ENCODE data around the gene PTPN1. TPM values are rescaled to one million over a fixed set of nuclear protein-coding genes. Genes with fewer than 3 reads are reported as not detected.

Gene PTPN1
- total RNA-seq, 1 donor, result 28.6 TPM

GRCh38 chr20:50467718-50468356, 42.3 kb upstream of the PTPN1 start:
- H2AFZ ChIP-seq (ENCODE audit: low read length), result no peak overlapping the region
- TF ChIP-seq CTCF (IDR thresholded peaks at IDR 0.05; ENCODE audit: extremely low read depth, low read depth, low read length), result no peak
- DNase-seq (ENCODE audit: insufficient read length, low spot score, missing footprints), result no peak

GRCh38 chr20:50468378-50468798, 41.8 kb upstream of the PTPN1 start:
- Histone ChIP-seq H3K9me3 (ENCODE audit: low read depth, low read length) (no peaks in the 10 kb centered on the region), H3K79me2 (ENCODE audit: insufficient read depth, low read length) (no peaks in the 10 kb centered on the region), H4K20me1 (ENCODE audit: insufficient read depth, low read length) (no peaks in the 10 kb centered on the region), H3K4me1 (ENCODE audit: insufficient read depth, low read length) (peaks cover 4% of the 10 kb centered on the region), H2AFZ (ENCODE audit: low read length) (peak overlapping the region; percentile 42), H3K27ac (ENCODE audit: low read depth, low read length) (no peak overlapping the region), H3K27me3 (ENCODE audit: insufficient read depth, low read length) (no peaks in the 10 kb centered on the region), H3K4me3 (ENCODE audit: insufficient read depth, low read length) (no peak overlapping the region), H3K4me2 (ENCODE audit: insufficient read depth, low read length) (no peak overlapping the region), H3K36me3 (ENCODE audit: insufficient read depth, low read length) (no peaks in the 10 kb centered on the region)
- no peak for DNase-seq (ENCODE audit: insufficient read length, low spot score, missing footprints)
- TF ChIP-seq CTCF (IDR thresholded peaks at IDR 0.05; ENCODE audit: extremely low read depth, low read depth, low read length), result no peak

More at GRCh38 chr20:50467718-50468356, 42.3 kb upstream of the PTPN1 start:
- Histone ChIP-seq H3K27me3 (ENCODE audit: insufficient read depth, low read length) (no peaks in the 10 kb centered on the region), H3K4me3 (ENCODE audit: insufficient read depth, low read length) (no peak overlapping the region), H3K27ac (ENCODE audit: low read depth, low read length) (no peak overlapping the region), H3K36me3 (ENCODE audit: insufficient read depth, low read length) (no peaks in the 10 kb centered on the region), H3K4me1 (ENCODE audit: insufficient read depth, low read length) (peaks cover 4% of the 10 kb centered on the region), H4K20me1 (ENCODE audit: insufficient read depth, low read length) (no peaks in the 10 kb centered on the region), H3K4me2 (ENCODE audit: insufficient read depth, low read length) (no peak overlapping the region), H3K9me3 (ENCODE audit: low read depth, low read length) (no peaks in the 10 kb centered on the region), H3K79me2 (ENCODE audit: insufficient read depth, low read length) (no peaks in the 10 kb centered on the region)

- H3K27ac ChIP-seq (ENCODE audit: low read depth, low read length), result no peak overlapping the region
- H3K36me3 ChIP-seq (ENCODE audit: insufficient read depth, low read length), result no peaks in the 10 kb centered on the region
- no peaks in the 10 kb centered on the region for H4K20me1 ChIP-seq (ENCODE audit: insufficient read depth, low read length)
- TF ChIP-seq CTCF (IDR thresholded peaks at IDR 0.05; ENCODE audit: extremely low read depth, low read depth, low read length), result no peak
- H3K4me1 ChIP-seq (ENCODE audit: insufficient read depth, low read length), result peaks cover 4% of the 10 kb centered on the region
- no peak for DNase-seq (ENCODE audit: insufficient read length, low spot score, missing footprints)
- H3K27me3 ChIP-seq (ENCODE audit: insufficient read depth, low read length), result no peaks in the 10 kb centered on the region
- H3K4me2 ChIP-seq (ENCODE audit: insufficient read depth, low read length), result no peak overlapping the region
- H3K9me3 ChIP-seq (ENCODE audit: low read depth, low read length), result no peaks in the 10 kb centered on the region
- no peaks in the 10 kb centered on the region for H3K79me2 ChIP-seq (ENCODE audit: insufficient read depth, low read length)
- no peak overlapping the region for H3K4me3 ChIP-seq (ENCODE audit: insufficient read depth, low read length)
- no peak overlapping the region for H2AFZ ChIP-seq (ENCODE audit: low read length)
Observed at GRCh38 chr20:50469176-50469723, 40.9 kb upstream of the PTPN1 start.

GRCh38 chr20:50469796-50470195, 40.4 kb upstream of the PTPN1 start:
- TF ChIP-seq CTCF (IDR thresholded peaks at IDR 0.05; ENCODE audit: extremely low read depth, low read depth, low read length), result no peak
- Histone ChIP-seq H3K9me3 (ENCODE audit: low read depth, low read length) (no peaks in the 10 kb centered on the region), H4K20me1 (ENCODE audit: insufficient read depth, low read length) (no peaks in the 10 kb centered on the region), H3K27ac (ENCODE audit: low read depth, low read length) (no peak overlapping the region), H3K4me3 (ENCODE audit: insufficient read depth, low read length) (no peak overlapping the region), H3K27me3 (ENCODE audit: insufficient read depth, low read length) (no peaks in the 10 kb centered on the region), H3K4me2 (ENCODE audit: insufficient read depth, low read length) (no peak overlapping the region), H3K4me1 (ENCODE audit: insufficient read depth, low read length) (no peaks in the 10 kb centered on the region), H2AFZ (ENCODE audit: low read length) (no peak overlapping the region), H3K79me2 (ENCODE audit: insufficient read depth, low read length) (no peaks in the 10 kb centered on the region), H3K36me3 (ENCODE audit: insufficient read depth, low read length) (no peaks in the 10 kb centered on the region)
- no peak for DNase-seq (ENCODE audit: insufficient read length, low spot score, missing footprints)

Data from osteoblast (primary cell).